ENCODE measurements around the gene FBN2.

DNA sequence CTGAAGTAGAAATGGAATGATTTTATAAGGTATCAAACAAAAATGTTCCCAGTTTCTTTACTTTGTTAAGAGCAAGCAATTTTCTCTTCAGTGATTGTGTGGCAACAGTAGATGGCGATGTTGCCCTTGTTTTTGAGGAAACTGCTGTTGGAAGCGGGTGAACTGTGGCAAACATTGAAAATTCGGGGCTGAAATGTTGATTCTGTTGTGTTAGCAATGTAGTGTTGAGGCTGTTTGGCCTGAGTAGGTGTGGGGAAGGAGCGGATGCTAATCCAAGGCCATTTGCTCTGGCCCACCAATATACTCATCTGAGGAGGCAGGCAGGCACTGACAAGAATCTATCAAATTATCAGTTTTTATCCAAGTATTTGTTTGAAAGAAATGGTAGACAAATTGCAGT, 324.7 kb downstream of the FBN2 start:
- no peak for TF ChIP-seq GATA2 (IDR thresholded peaks at IDR 0.05; ENCODE audit: low read depth, low read length)
- TF ChIP-seq GATA3 (IDR thresholded peaks at IDR 0.05; ENCODE audit: low read depth, low read length): no peak

All from SH-SY5Y (cell line).